GM18502 (cell line): ENCODE data around the gene CHSY1.
"Not testable (repeated sequence)": the region's sequence is repeated elsewhere in the genome, so short reads cannot be mapped to it uniquely, and the experiment has no call there.

Experiments used
- ATAC-seq: cut with Tn5 transposase; IDR thresholded peaks from one replicate; pipeline ENCODE4 v1.9.1; 2021; ENCODE audit warnings: mild to moderate bottlenecking; ENCODE audit not compliant: unreplicated experiment, poor library complexity

Gene CHSY1

GRCh38 chr15:101251830-101252820, at the start of gene CHSY1:
TSS of gene CHSY1 (minus strand) at chr15:101252048. CDS start at chr15:101251456, 592 bp downstream.
- ATAC-seq, result peak; percentile 82

- no peak for ATAC-seq
Measured at GRCh38 chr15:101296418-101297405, 44.9 kb upstream of the CHSY1 start.

- ATAC-seq, result no peak
Measured at GRCh38 chr15:101295607-101296161, 43.8 kb upstream of the CHSY1 start.

- peak; percentile 79 for ATAC-seq
Measured at GRCh38 chr15:101294731-101295606, 43.1 kb upstream of the CHSY1 start, which contains the start of gene SNRPA1. TSS of gene SNRPA1 (minus strand) at chr15:101295248. CDS start at chr15:101295178, 70 bp downstream.

- ATAC-seq, result no peak
Measured at GRCh38 chr15:101293122-101293521, 41.3 kb upstream of the CHSY1 start.

- ATAC-seq, result no peak
Measured at GRCh38 chr15:101288905-101289513, 37.2 kb upstream of the CHSY1 start.

- not testable (repeated sequence) for ATAC-seq
Measured at GRCh38 chr15:101287342-101287741, 35.5 kb upstream of the CHSY1 start.

GRCh38 chr15:101286471-101287114, 34.7 kb upstream of the CHSY1 start:
- ATAC-seq, result no peak

- no peak for ATAC-seq
Measured at GRCh38 chr15:101283931-101284330, 32.1 kb upstream of the CHSY1 start.

- ATAC-seq, result no peak
Measured at GRCh38 chr15:101280007-101280406, 28.2 kb upstream of the CHSY1 start.

GRCh38 chr15:101277943-101278564, 26.2 kb upstream of the CHSY1 start:
- ATAC-seq, result no peak

- peak; percentile 90 for ATAC-seq
Measured at GRCh38 chr15:101277038-101277822, 25.4 kb upstream of the CHSY1 start, which contains the start of gene SELENOS. TSS of gene SELENOS (minus strand) at chr15:101277485. CDS start at chr15:101277417, 68 bp downstream.

GRCh38 chr15:101276501-101277037, 24.7 kb upstream of the CHSY1 start:
- ATAC-seq, result peak; percentile 6

GRCh38 chr15:101275018-101275417, 23.2 kb upstream of the CHSY1 start:
- no peak for ATAC-seq

GRCh38 chr15:101273534-101273933, 21.7 kb upstream of the CHSY1 start:
- ATAC-seq, result no peak

GRCh38 chr15:101272584-101272983, 20.7 kb upstream of the CHSY1 start:
- ATAC-seq, result no peak
